IMR-90 (cell line): ENCODE measurements around the gene DCAKD.

Source experiments
- BHLHE40 ChIP-seq: fragments of 150-350 bp; IDR thresholded peaks from 2 replicates; pipeline ENCODE4 v1.6.1; 2016; ENCODE audit warnings: mild to moderate bottlenecking, low read depth, low read length
- CEBPB ChIP-seq: IDR thresholded peaks from 2 replicates; pipeline ENCODE4 v1.6.1; 2012; ENCODE audit warnings: low read depth, low read length, improper control_type of control experiment
- CHD1 ChIP-seq: IDR thresholded peaks from 2 replicates; pipeline ENCODE4 v1.6.1; 2012; ENCODE audit warnings: low read depth, low read length, improper control_type of control experiment
- MAFK ChIP-seq: IDR thresholded peaks from 2 replicates; pipeline ENCODE4 v1.6.1; 2012; ENCODE audit warnings: low read depth, low read length, improper control_type of control experiment
- MAZ ChIP-seq: IDR thresholded peaks from 2 replicates; pipeline ENCODE4 v1.6.1; 2012; ENCODE audit warnings: low read depth, mild to moderate bottlenecking, low read length, improper control_type of control experiment, moderate library complexity, borderline replicate concordance
- NFE2L2 ChIP-seq: fragments of 150-350 bp; IDR thresholded peaks from 2 replicates; pipeline ENCODE4 v1.6.1; 2016; ENCODE audit warnings: low read depth, mild to moderate bottlenecking, low read length
- POLR2A ChIP-seq: IDR thresholded peaks from 2 replicates; pipeline ENCODE4 v1.6.1; 2012; ENCODE audit warnings: mild to moderate bottlenecking, low read depth, low read length
- RAD21 ChIP-seq: IDR thresholded peaks from 2 replicates; pipeline ENCODE4 v1.6.1; 2012; ENCODE audit warnings: low read length, improper control_type of control experiment
- RCOR1 ChIP-seq: IDR thresholded peaks from 2 replicates; pipeline ENCODE4 v1.6.1; 2012; ENCODE audit warnings: mild to moderate bottlenecking, low read length, improper control_type of control experiment; ENCODE audit not compliant: insufficient replicate concordance
- RFX5 ChIP-seq: IDR thresholded peaks from 2 replicates; pipeline ENCODE4 v1.8.0; 2012; ENCODE audit warnings: low read depth, mild to moderate bottlenecking, low read length, moderate library complexity
- SMC3 ChIP-seq: fragments of 150-350 bp; IDR thresholded peaks from 2 replicates; pipeline ENCODE4 v1.6.1; 2016; ENCODE audit warnings: low read depth, mild to moderate bottlenecking, antibody characterized with exemption, low read length, moderate library complexity
- TF ChIP-seq, protein P1 (sequence below): conservative IDR thresholded peaks from 2 replicates; pipeline ENCODE4 v1.5.1; 2012; ENCODE audit warnings: mild to moderate bottlenecking, low read depth, low read length, improper control_type of control experiment
- TF ChIP-seq, protein P2 (sequence below): fragments of 150-350 bp; IDR thresholded peaks from 2 replicates; pipeline ENCODE4 v1.6.1; 2017; ENCODE audit warnings: mild to moderate bottlenecking, antibody characterized with exemption, low read length, low read depth

DNA sequence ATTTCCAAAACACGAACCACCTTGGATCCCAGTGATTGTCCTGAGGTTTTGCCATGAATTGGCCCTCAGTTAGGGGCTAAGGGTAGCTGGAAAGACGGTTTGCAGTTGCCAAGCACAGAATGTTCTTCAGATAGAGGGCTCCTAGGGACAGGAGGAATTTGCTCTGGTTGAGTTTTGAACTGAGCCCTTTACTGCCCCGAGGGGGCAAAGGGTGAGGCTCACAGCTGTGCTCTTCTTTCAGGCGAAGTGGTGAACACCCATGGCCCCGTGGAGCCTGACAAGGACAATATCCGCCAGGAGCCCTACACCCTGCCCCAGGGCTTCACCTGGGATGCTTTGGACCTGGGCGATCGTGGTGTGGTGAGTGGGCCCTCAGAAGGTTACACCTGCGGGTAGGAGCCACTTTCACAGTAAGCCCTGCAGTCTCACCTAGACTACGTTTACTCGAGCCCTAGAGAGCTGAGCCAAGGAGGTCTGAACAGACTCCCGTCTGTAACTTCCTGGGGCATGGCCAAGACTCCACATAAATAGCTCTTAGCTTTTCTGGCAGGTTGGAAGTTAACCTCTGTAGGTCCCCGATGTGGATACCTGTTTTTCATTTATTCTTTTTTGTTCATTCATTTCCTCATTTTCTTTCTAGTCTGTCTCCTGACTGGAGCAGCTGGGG lies 42.1 kb upstream of the DCAKD start:
- no peak for TF ChIP-seq RCOR1
- TF ChIP-seq, protein P1, sequence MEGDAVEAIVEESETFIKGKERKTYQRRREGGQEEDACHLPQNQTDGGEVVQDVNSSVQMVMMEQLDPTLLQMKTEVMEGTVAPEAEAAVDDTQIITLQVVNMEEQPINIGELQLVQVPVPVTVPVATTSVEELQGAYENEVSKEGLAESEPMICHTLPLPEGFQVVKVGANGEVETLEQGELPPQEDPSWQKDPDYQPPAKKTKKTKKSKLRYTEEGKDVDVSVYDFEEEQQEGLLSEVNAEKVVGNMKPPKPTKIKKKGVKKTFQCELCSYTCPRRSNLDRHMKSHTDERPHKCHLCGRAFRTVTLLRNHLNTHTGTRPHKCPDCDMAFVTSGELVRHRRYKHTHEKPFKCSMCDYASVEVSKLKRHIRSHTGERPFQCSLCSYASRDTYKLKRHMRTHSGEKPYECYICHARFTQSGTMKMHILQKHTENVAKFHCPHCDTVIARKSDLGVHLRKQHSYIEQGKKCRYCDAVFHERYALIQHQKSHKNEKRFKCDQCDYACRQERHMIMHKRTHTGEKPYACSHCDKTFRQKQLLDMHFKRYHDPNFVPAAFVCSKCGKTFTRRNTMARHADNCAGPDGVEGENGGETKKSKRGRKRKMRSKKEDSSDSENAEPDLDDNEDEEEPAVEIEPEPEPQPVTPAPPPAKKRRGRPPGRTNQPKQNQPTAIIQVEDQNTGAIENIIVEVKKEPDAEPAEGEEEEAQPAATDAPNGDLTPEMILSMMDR: no peak
- no peak for TF ChIP-seq MAZ
- no peak for TF ChIP-seq CHD1
- TF ChIP-seq NFE2L2: no peak
- no peak for TF ChIP-seq POLR2A
- TF ChIP-seq RAD21: no peak
- no peak for TF ChIP-seq BHLHE40
- no peak for TF ChIP-seq RFX5
- no peak for TF ChIP-seq MAFK
- no peak for TF ChIP-seq CEBPB
- TF ChIP-seq, protein P2, sequence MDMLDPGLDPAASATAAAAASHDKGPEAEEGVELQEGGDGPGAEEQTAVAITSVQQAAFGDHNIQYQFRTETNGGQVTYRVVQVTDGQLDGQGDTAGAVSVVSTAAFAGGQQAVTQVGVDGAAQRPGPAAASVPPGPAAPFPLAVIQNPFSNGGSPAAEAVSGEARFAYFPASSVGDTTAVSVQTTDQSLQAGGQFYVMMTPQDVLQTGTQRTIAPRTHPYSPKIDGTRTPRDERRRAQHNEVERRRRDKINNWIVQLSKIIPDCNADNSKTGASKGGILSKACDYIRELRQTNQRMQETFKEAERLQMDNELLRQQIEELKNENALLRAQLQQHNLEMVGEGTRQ: no peak
- no peak for TF ChIP-seq SMC3
